ENCODE measurements around the gene SYNE3.

The SYNE3 gene

DNA sequence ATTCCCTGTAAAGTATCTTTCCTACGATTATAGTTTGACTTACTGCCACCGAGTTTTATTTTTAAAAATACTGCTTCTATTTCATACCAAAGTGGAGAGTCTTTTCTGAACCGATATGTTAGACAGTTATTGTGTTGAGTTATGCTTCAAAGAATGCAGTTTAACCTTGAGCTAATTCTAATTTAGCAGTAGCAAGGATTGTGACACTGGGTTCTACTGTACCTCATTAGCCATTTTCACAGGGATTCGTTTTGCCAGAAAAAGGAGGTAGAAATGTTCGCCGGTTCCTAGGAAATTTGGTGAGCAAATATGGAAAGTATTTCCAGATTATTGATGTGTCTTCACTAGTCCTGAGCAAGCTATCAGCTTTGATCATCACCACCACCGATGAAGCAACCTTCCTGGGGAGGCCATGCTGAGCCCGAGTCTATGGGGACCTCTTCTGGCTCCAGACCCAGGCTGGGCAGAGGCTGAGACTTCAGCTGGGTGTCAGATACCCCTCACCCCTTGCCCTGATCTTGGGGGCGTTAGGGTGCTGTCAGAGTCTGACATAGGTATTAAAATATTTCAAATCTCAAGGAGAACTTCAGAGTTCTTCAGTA lies 32.0 kb upstream of the SYNE3 start:
- H3K4me1 ChIP-seq (ENCODE audit: insufficient read depth, low read length), result 0 out of 2 replicates have a peak, but pooled peaks cover 3% of the 10 kb centered on the region
- no peak overlapping the region for H3K9ac ChIP-seq (ENCODE audit: low read depth, low read length)
- no peak overlapping the region for H3K27ac ChIP-seq (ENCODE audit: low read length)
- no peaks in the 10 kb centered on the region; the same call in 1 of the 2 replicates for H3K27me3 ChIP-seq (ENCODE audit: insufficient read depth, low read length)
- no peaks in the 10 kb centered on the region; the same call in 1 of the 2 replicates for H3K9me3 ChIP-seq (ENCODE audit: insufficient read depth, low read depth, low read length)
- no peak overlapping the region for H3K4me3 ChIP-seq (ENCODE audit: low read length)
- peaks cover 23% of the 10 kb centered on the region for H3K36me3 ChIP-seq (ENCODE audit: insufficient read depth, low read depth, low read length)

DNA sequence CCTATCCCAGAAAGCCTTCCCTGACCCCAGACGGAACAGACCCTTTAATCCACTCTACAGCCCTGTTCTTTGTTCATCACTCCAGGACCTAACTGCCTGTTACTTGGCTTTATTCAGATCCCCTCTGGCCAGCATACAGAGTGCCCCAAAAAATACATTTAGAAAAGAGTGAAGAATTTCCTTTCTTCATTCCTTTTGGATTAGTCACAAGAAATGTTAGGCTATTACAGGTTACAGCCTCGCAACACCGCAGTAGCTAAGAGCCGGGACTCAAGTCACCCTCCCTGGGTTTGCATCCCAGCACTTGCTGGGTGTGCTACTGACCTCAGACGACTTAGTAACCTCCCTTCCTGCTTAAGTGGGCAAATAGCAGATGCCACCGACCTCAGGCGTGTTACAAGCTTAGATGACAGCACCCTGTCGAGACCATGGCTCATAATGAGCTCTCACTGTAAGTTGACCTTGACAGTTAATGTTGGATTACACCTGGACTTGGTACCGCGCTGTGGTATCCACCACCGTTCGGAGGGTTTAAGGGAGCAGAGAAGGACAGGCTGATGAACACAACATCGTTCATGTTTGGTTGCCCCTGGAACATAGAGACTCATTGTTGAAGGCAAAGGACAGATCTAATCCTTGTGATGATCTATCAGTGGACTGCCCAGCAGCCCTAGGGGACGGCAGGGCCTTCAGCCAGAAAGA lies 31.3 kb upstream of the SYNE3 start:
- H3K27ac ChIP-seq (ENCODE audit: low read length), result no peak overlapping the region
- H3K27me3 ChIP-seq (ENCODE audit: insufficient read depth, low read length), result no peaks in the 10 kb centered on the region
- 0 out of 2 replicates have a peak, but pooled peaks cover 3% of the 10 kb centered on the region for H3K4me1 ChIP-seq (ENCODE audit: insufficient read depth, low read length)
- H3K9ac ChIP-seq (ENCODE audit: low read depth, low read length), result no peak overlapping the region
- no peaks in the 10 kb centered on the region; the same call in 1 of the 2 replicates for H3K9me3 ChIP-seq (ENCODE audit: insufficient read depth, low read depth, low read length)
- H3K4me3 ChIP-seq (ENCODE audit: low read length), result no peak overlapping the region
- peaks cover 26% of the 10 kb centered on the region for H3K36me3 ChIP-seq (ENCODE audit: insufficient read depth, low read depth, low read length)

GRCh38 chr14:95547272-95547625 lies 30.8 kb upstream of the SYNE3 start:
- Histone ChIP-seq H3K9me3 (ENCODE audit: insufficient read depth, low read depth, low read length) (no peaks in the 10 kb centered on the region; the same call in 1 of the 2 replicates), H3K4me3 (ENCODE audit: low read length) (no peak overlapping the region), H3K27me3 (ENCODE audit: insufficient read depth, low read length) (no peaks in the 10 kb centered on the region), H3K27ac (ENCODE audit: low read length) (no peak overlapping the region), H3K36me3 (ENCODE audit: insufficient read depth, low read depth, low read length) (peaks cover 27% of the 10 kb centered on the region), H3K9ac (ENCODE audit: low read depth, low read length) (no peak overlapping the region), H3K4me1 (ENCODE audit: insufficient read depth, low read length) (0 out of 2 replicates have a peak, but pooled peaks cover 3% of the 10 kb centered on the region)

- Histone ChIP-seq H3K9ac (ENCODE audit: low read depth, low read length) (no peak overlapping the region), H3K27me3 (ENCODE audit: insufficient read depth, low read length) (no peaks in the 10 kb centered on the region), H3K9me3 (ENCODE audit: insufficient read depth, low read depth, low read length) (no peaks in the 10 kb centered on the region), H3K36me3 (ENCODE audit: insufficient read depth, low read depth, low read length) (peaks cover 27% of the 10 kb centered on the region), H3K4me1 (ENCODE audit: insufficient read depth, low read length) (0 out of 2 replicates have a peak, but pooled peaks cover 3% of the 10 kb centered on the region), H3K4me3 (ENCODE audit: low read length) (no peak overlapping the region), H3K27ac (ENCODE audit: low read length) (no peak overlapping the region)
These were observed 29.2 kb upstream of the SYNE3 start for GRCh38 chr14:95545515-95546168.

GRCh38 chr14:95544588-95544987 lies 28.1 kb upstream of the SYNE3 start:
- Histone ChIP-seq H3K27me3 (ENCODE audit: insufficient read depth, low read length) (no peaks in the 10 kb centered on the region), H3K36me3 (ENCODE audit: insufficient read depth, low read depth, low read length) (peaks cover 27% of the 10 kb centered on the region), H3K4me1 (ENCODE audit: insufficient read depth, low read length) (0 out of 2 replicates have a peak, but pooled peaks cover 3% of the 10 kb centered on the region), H3K9ac (ENCODE audit: low read depth, low read length) (no peak overlapping the region), H3K4me3 (ENCODE audit: low read length) (no peak overlapping the region), H3K27ac (ENCODE audit: low read length) (no peak overlapping the region), H3K9me3 (ENCODE audit: insufficient read depth, low read depth, low read length) (no peaks in the 10 kb centered on the region)

GRCh38 chr14:95543021-95543420 lies 26.6 kb upstream of the SYNE3 start:
- no peaks in the 10 kb centered on the region for H3K9me3 ChIP-seq (ENCODE audit: insufficient read depth, low read depth, low read length)
- 0 out of 2 replicates have a peak, but pooled peaks cover 3% of the 10 kb centered on the region for H3K4me1 ChIP-seq (ENCODE audit: insufficient read depth, low read length)
- H3K4me3 ChIP-seq (ENCODE audit: low read length), result no peak overlapping the region
- peaks cover 27% of the 10 kb centered on the region for H3K36me3 ChIP-seq (ENCODE audit: insufficient read depth, low read depth, low read length)
- no peak overlapping the region for H3K27ac ChIP-seq (ENCODE audit: low read length)
- no peaks in the 10 kb centered on the region for H3K27me3 ChIP-seq (ENCODE audit: insufficient read depth, low read length)
- H3K9ac ChIP-seq (ENCODE audit: low read depth, low read length), result no peak overlapping the region

DNA sequence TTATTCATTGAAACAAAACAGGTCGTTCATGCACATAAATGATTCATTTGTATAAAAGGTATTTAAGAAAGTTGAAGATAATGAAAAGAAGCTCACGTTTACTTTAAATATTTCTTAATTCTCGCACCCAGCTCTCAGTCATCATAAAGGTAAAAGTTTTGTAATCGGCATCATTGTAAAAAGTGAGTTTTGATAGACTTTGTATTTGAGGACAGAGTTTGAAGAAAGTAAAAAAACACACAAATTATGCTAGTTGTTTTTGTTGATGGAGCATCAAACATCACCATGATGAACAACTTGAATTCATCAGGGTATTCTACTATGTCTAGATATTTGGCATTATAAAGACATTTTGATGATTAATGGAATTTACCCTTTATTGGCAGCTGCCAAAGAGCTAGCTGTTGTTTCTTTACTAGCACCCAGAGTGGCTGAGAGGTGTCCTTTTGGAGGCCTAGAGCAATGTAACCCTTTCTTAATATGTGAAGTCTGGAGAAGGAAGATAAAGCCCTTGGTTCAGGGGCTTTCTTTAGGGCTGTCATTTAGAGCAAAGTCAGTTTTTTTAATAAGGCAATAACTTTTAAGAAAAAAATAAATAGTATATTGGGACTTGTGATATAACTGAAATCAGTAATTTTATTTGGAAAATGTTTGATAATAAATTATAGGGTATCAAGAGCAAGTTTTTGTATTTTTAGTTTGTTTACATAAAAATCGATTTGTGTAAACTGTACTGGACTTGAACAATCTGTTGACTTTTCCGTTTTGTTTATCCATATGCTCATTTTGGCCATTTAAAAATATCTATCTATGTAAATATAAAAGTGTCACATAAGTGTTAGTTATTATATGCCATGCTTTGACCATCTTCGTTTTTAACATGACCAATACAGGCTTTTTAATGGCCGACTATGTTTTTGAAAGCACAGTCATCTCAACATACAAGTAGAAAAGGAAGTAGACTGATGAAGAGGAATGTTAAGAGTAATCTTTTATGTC lies 25.8 kb upstream of the SYNE3 start:
- Histone ChIP-seq H3K4me3 (ENCODE audit: low read length) (no peak overlapping the region), H3K27me3 (ENCODE audit: insufficient read depth, low read length) (no peaks in the 10 kb centered on the region), H3K4me1 (ENCODE audit: insufficient read depth, low read length) (0 out of 2 replicates have a peak, but pooled peaks cover 3% of the 10 kb centered on the region), H3K27ac (ENCODE audit: low read length) (no peak overlapping the region), H3K36me3 (ENCODE audit: insufficient read depth, low read depth, low read length) (peaks cover 27% of the 10 kb centered on the region), H3K9ac (ENCODE audit: low read depth, low read length) (no peak overlapping the region), H3K9me3 (ENCODE audit: insufficient read depth, low read depth, low read length) (no peaks in the 10 kb centered on the region)

GRCh38 chr14:95541346-95541745 lies 24.9 kb upstream of the SYNE3 start:
- Histone ChIP-seq H3K9ac (ENCODE audit: low read depth, low read length) (no peak overlapping the region), H3K27ac (ENCODE audit: low read length) (no peak overlapping the region), H3K36me3 (ENCODE audit: insufficient read depth, low read depth, low read length) (peaks cover 27% of the 10 kb centered on the region), H3K27me3 (ENCODE audit: insufficient read depth, low read length) (no peaks in the 10 kb centered on the region), H3K9me3 (ENCODE audit: insufficient read depth, low read depth, low read length) (no peaks in the 10 kb centered on the region), H3K4me3 (ENCODE audit: low read length) (no peak overlapping the region), H3K4me1 (ENCODE audit: insufficient read depth, low read length) (peaks cover 5% of the 10 kb centered on the region)

- no peak overlapping the region for H3K9ac ChIP-seq (ENCODE audit: low read depth, low read length)
- peaks cover 8% of the 10 kb centered on the region for H3K4me1 ChIP-seq (ENCODE audit: insufficient read depth, low read length)
- no peaks in the 10 kb centered on the region for H3K9me3 ChIP-seq (ENCODE audit: insufficient read depth, low read depth, low read length)
- H3K27me3 ChIP-seq (ENCODE audit: insufficient read depth, low read length), result no peaks in the 10 kb centered on the region
- H3K27ac ChIP-seq (ENCODE audit: low read length), result no peak overlapping the region
- peaks cover 19% of the 10 kb centered on the region for H3K36me3 ChIP-seq (ENCODE audit: insufficient read depth, low read depth, low read length)
- H3K4me3 ChIP-seq (ENCODE audit: low read length), result no peak overlapping the region
These were observed 23.9 kb upstream of the SYNE3 start for GRCh38 chr14:95540236-95540855.

GRCh38 chr14:95538801-95539509 lies 22.5 kb upstream of the SYNE3 start:
- H3K27ac ChIP-seq (ENCODE audit: low read length), result no peak overlapping the region
- H3K4me1 ChIP-seq (ENCODE audit: insufficient read depth, low read length), result peaks cover 8% of the 10 kb centered on the region
- peaks cover 6% of the 10 kb centered on the region; the same call in 1 of the 2 replicates for H3K36me3 ChIP-seq (ENCODE audit: insufficient read depth, low read depth, low read length)
- H3K9ac ChIP-seq (ENCODE audit: low read depth, low read length), result no peak overlapping the region
- no peak overlapping the region for H3K4me3 ChIP-seq (ENCODE audit: low read length)
- no peaks in the 10 kb centered on the region for H3K27me3 ChIP-seq (ENCODE audit: insufficient read depth, low read length)
- H3K9me3 ChIP-seq (ENCODE audit: insufficient read depth, low read depth, low read length), result no peaks in the 10 kb centered on the region
